H7 (cell line): ENCODE results near the gene OR4L1. TPM values are rescaled to one million over a fixed set of nuclear protein-coding genes. Genes with fewer than 3 reads are reported as not detected.
"Not testable (repeated sequence)": the region's sequence is repeated elsewhere in the genome, so short reads cannot be mapped to it uniquely, and the experiment has no call there.

ENCODE experiments used
- DNase-seq: peaks from one replicate; pipeline ENCODE4 v3.0.0; 2012
- H3K27me3 ChIP-seq: 2 replicates; pipeline ENCODE4 v1.6.0; 2011; ENCODE audit warnings: mild to moderate bottlenecking, low read length; ENCODE audit not compliant: control insufficient read depth, insufficient read depth
- H3K36me3 ChIP-seq: replicated peaks from 2 replicates; pipeline ENCODE4 v1.5.1; 2011; ENCODE audit warnings: low read length; ENCODE audit not compliant: control insufficient read depth, insufficient read depth
- H3K4me3 ChIP-seq: 2 replicates; pipeline ENCODE4 v1.5.1; 2011; ENCODE audit warnings: low read depth, mild to moderate bottlenecking, control low read depth, low read length, moderate library complexity; ENCODE audit not compliant: insufficient read depth
- total RNA-seq: library from RNA; depleted of rRNA; stranded (reverse); fragments of >200 nt; shearing (Covaris generic); gene quantifications from 2 replicates; pipeline ENCODE4 v1.2.3, GENCODE V29; 2014; rRNA removed

Gene OR4L1
- total RNA-seq: not detected in 2 replicates

GRCh38 chr14:20059745-20060144 is at the start of gene OR4L1:
Gene OR4L1, plus strand, starts transcription at chr14:20060045. Its CDS starts 0 bp downstream, at chr14:20060045.
- no peak for DNase-seq
- no peaks in the 10 kb centered on the region for H3K27me3 ChIP-seq
- H3K4me3 ChIP-seq: no peak within 1 kb of the TSS
- no peaks in the 10 kb centered on the region for H3K36me3 ChIP-seq

- DNase-seq: no peak
- H3K36me3 ChIP-seq: no peaks in the 10 kb centered on the region
- H3K4me3 ChIP-seq: no peak within 1 kb of the TSS
- no peaks in the 10 kb centered on the region for H3K27me3 ChIP-seq
Observed at GRCh38 chr14:20019257-20019865, 40.5 kb upstream of the OR4L1 start, which contains the start of gene OR4K14. Gene OR4K14, minus strand, starts transcription at chr14:20019307. Its CDS starts 4,114 bp downstream, at chr14:20015193.

- no peak for DNase-seq
- no peaks in the 10 kb centered on the region for H3K36me3 ChIP-seq
- no peaks in the 10 kb centered on the region; the same call in 1 of the 2 replicates for H3K27me3 ChIP-seq
- H3K4me3 ChIP-seq: no peak overlapping the region
Observed at GRCh38 chr14:20031058-20031457, 28.8 kb upstream of the OR4L1 start.

GRCh38 chr14:20035449-20035848 is 24.4 kb upstream of the OR4L1 start:
- Histone ChIP-seq H3K4me3 (no peak overlapping the region), H3K27me3 (no peaks in the 10 kb centered on the region; the same call in 1 of the 2 replicates), H3K36me3 (no peaks in the 10 kb centered on the region)
- no peak for DNase-seq

- no peak for DNase-seq
- no peaks in the 10 kb centered on the region; the same call in 1 of the 2 replicates for H3K27me3 ChIP-seq
- H3K36me3 ChIP-seq: no peaks in the 10 kb centered on the region
- no peak within 1 kb of the TSS for H3K4me3 ChIP-seq
Observed at GRCh38 chr14:20035938-20036337, 23.9 kb upstream of the OR4L1 start, which contains the start of gene OR4K13. Gene OR4K13, minus strand, starts transcription at chr14:20036038. Its CDS starts 1,280 bp downstream, at chr14:20034758.

GRCh38 chr14:20044243-20044642 is 15.6 kb upstream of the OR4L1 start:
- no peak for DNase-seq
- Histone ChIP-seq H3K36me3 (no peaks in the 10 kb centered on the region), H3K27me3 (no peaks in the 10 kb centered on the region), H3K4me3 (no peak overlapping the region)

GRCh38 chr14:20048202-20048601 is 11.6 kb upstream of the OR4L1 start:
- Histone ChIP-seq H3K27me3 (no peaks in the 10 kb centered on the region), H3K4me3 (no peak overlapping the region), H3K36me3 (no peaks in the 10 kb centered on the region)
- no peak for DNase-seq

- Histone ChIP-seq H3K4me3 (no peak overlapping the region), H3K27me3 (no peaks in the 10 kb centered on the region), H3K36me3 (no peaks in the 10 kb centered on the region)
- no peak for DNase-seq
Observed at GRCh38 chr14:20092050-20092449, 32.2 kb downstream of the OR4L1 start.

- no peaks in the 10 kb centered on the region for H3K27me3 ChIP-seq
- no peak overlapping the region for H3K4me3 ChIP-seq
- DNase-seq: no peak
- H3K36me3 ChIP-seq: no peaks in the 10 kb centered on the region
Observed at GRCh38 chr14:20093442-20093841, 33.6 kb downstream of the OR4L1 start.

GRCh38 chr14:20098926-20099770 is 39.3 kb downstream of the OR4L1 start:
- not testable (repeated sequence) for H3K4me3 ChIP-seq, H3K36me3 ChIP-seq, DNase-seq, H3K27me3 ChIP-seq

GRCh38 chr14:20110438-20110837 is 50.6 kb downstream of the OR4L1 start, which contains the start of gene OR4K17:
Gene OR4K17, plus strand, starts transcription at chr14:20110739. Its CDS starts 6,761 bp downstream, at chr14:20117500.
- H3K4me3 ChIP-seq: no peak within 1 kb of the TSS
- DNase-seq: no peak
- H3K27me3 ChIP-seq: no peaks in the 10 kb centered on the region
- no peaks in the 10 kb centered on the region for H3K36me3 ChIP-seq

Other genes with a start within 250 kb of the OR4L1 start
- gene OR4K2, start 184.9 kb upstream of the OR4L1 start, total RNA-seq: not detected in 2 replicates
- gene OR4K5, start 139.4 kb upstream of the OR4L1 start, total RNA-seq: not detected in 2 replicates
- gene OR4K1, start 129.1 kb upstream of the OR4L1 start, total RNA-seq: not detected in 2 replicates
- not detected in 2 replicates for gene OR4K15, start 84.5 kb upstream of the OR4L1 start, total RNA-seq
- not detected in 2 replicates for gene OR4Q2, start 57.9 kb upstream of the OR4L1 start, total RNA-seq
- not detected in 2 replicates for gene OR4K14, start 40.7 kb upstream of the OR4L1 start, total RNA-seq
- not detected in 2 replicates for gene OR4K13, start 24.0 kb upstream of the OR4L1 start, total RNA-seq
- not detected in 2 replicates for gene OR4K17, start 50.7 kb downstream of the OR4L1 start, total RNA-seq
- gene OR4N5, start 78.8 kb downstream of the OR4L1 start, total RNA-seq: not detected in 2 replicates
- gene OR11G2, start 130.9 kb downstream of the OR4L1 start, total RNA-seq: not detected in 2 replicates
- not detected in 2 replicates for gene OR11H6, start 163.7 kb downstream of the OR4L1 start, total RNA-seq
- not detected in 2 replicates for gene OR11H7, start 168.9 kb downstream of the OR4L1 start, total RNA-seq
- not detected in 2 replicates for gene OR11H4, start 179.2 kb downstream of the OR4L1 start, total RNA-seq
- 13.4 and 15.3 TPM in 2 replicates for gene TTC5, start 245.9 kb downstream of the OR4L1 start, total RNA-seq